Globus pallidus (tissue), 1 donor: ENCODE data around the gene ZCCHC7.
"Not testable (repeated sequence)": the region's sequence is repeated elsewhere in the genome, so short reads cannot be mapped to it uniquely, and the experiment has no call there.

ENCODE experiments used
- DNase-seq: peaks from one replicate; pipeline ENCODE4 v3.0.0-alpha.2; 2015; ENCODE audit warnings: low spot score

ZCCHC7 gene

DNA sequence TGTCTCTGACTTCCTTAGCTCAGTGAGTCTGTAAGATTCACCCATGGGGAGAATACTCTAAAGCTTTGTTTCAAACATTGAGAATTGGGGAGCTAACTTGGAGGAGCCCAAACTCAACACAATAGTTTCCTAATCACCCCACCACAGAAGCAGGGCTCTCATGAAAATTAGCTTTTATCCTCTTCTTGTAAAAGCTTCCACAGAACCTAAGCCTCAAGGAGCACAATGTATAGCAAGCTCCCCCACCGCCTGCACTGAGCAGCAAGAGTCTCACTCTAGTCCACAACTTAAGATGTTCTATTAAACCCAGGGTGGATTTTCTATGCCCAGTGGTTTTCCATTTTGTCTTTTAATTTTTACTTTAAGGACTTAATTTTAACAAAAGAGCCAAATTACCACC is 253.2 kb downstream of the ZCCHC7 start:
- no peak for DNase-seq

DNA sequence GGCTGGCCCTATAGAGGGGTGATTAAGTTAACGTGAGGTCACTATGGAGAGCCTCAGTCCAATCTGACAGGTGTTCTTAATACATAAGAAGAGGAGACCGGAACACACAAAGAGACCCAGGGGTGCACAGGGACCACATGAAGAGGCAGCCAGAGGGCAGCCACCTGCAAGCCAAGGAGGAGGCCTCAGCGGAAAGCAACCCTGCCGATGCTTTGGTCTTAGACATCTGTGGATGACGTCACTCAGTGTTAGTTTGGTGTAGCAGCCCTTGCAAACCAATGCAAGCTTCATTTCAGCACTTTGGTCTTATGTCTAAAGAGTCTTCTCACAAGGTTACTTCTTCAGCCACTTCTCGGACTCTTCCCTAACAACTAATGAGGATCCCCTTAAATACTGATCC is 254.5 kb downstream of the ZCCHC7 start:
- no peak for DNase-seq

DNA sequence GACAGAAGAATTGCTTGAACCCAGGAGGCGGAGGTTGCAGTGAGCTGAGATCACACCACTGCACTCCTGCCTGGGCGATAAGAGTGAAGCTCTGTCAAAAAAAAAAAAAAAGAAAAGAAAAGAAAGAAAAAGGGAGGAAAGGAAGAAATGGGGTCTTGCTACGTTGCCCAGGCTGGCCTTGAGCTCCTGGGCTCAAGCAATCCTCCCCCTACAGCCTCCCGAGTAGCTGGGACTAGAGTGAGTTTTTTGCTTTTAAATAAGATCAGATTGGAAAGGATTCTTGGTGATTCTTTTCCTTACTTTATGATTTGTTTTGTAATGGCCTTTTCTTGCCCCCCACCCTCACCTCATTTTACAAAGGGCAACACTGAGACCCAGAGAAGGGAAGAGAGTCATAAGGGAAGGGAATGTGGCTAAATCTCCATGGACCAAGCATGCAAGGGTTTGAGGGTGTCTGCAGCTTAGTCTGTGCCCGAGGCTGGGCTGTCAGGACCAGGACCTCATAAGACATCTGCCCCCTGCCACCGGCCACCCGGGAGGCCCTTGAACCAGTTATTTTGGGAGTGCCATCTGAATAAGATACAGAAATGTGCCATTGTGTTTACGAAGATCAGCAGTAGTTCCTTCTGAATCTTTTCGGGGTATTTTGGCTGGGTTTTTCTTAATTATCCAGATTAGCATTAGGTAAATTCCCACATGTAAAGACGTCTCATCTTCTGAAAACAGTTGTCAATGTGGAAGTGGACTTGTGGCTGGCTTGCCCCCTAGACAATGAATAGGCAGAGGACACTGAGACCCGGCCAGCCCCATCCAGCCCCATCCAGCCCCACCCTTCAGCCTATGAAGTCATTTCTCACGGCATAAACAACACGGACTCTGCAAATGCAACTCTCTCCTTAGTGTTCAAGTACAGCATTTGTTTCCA is 257.6 kb downstream of the ZCCHC7 start:
- no peak for DNase-seq

DNA sequence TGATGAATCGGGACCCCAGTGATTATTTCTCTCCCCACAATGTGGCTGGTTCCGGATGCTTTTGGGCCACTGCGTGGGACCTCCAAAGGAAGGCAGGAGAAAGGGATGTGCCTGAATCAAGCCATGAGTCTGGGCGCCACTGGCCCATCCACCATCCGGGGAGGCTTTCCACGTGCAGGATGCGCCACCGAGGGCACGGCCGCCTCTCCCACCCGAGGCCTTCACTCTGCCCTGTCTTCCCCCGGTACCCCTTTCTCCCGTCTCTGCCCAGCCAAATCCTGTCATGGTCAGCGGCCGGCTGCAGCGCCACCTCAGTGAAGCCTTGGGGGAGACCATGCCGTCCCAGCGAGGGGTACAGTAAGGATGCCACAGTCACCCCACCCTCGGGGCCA is 258.2 kb downstream of the ZCCHC7 start:
- DNase-seq = no peak

DNA sequence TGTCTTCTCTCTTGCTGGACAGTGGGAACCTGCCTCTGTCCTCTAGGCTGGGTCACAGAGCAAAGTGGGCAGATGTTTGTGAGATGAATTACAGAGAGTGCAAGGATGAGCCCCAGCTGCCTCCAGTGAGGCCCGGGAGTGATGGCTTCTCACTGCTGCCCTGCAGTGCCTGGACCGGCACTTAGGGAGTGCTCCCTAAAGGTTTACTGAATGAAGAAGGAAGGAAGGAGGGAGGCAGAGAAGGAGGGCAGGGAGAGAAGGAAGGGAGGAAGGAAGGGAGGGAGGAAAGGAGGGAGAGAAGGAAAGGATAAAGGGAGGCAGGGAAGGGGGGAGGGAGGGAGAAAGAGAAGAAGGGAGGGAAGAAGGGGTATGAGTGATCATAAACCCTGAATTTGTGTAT is 259.5 kb downstream of the ZCCHC7 start:
- DNase-seq = no peak

DNA sequence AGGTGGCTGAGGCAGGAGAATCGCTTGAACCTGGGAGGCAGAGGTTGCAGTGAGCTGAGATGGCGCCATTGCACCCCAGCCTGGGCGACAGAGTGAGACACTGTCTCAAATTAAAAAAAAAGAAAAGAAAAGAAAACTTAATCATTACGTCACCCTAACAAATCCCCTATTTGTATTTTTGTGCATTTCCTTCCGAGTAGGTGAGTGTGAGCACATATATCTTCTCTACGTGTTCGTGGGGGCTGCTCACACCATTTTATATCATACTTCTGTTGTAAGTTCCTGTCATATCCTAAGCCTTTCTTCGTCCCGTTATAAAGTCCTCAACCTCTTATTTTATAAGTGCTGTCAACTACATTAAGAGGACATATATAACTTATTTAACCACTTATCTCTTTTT is 260.2 kb downstream of the ZCCHC7 start:
- no peak for DNase-seq

DNA sequence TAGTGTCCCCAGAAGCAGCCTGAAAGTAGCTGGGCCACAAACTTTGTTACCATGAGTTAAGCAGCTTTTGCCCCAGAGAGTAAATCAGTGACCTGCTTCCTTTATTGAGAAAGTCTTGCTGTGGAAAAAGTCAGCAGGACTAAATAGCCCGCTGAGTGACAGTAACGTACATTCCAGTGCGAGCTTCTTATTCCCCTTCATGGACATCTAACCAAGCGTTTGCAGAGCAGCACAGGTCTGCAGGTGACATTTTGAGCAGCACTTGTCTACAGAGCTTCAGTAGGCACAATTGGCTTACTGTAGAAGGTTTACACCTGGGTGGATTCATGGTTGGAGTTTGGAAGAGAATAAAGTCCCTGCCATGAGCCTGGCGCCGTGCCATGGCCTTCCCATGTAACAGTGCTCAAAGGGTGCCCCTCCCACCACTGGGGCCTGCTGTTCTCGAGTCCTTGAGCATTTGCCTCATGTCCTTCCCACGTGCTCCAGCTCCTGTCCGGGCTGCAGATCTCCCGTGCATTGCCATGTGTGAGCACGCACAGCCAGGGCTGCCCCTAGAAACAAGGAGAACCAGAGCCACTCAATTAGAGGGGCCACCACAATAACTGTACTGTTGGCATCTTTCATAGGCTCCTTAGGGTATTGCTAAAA is 260.8 kb downstream of the ZCCHC7 start:
- DNase-seq = no peak

DNA sequence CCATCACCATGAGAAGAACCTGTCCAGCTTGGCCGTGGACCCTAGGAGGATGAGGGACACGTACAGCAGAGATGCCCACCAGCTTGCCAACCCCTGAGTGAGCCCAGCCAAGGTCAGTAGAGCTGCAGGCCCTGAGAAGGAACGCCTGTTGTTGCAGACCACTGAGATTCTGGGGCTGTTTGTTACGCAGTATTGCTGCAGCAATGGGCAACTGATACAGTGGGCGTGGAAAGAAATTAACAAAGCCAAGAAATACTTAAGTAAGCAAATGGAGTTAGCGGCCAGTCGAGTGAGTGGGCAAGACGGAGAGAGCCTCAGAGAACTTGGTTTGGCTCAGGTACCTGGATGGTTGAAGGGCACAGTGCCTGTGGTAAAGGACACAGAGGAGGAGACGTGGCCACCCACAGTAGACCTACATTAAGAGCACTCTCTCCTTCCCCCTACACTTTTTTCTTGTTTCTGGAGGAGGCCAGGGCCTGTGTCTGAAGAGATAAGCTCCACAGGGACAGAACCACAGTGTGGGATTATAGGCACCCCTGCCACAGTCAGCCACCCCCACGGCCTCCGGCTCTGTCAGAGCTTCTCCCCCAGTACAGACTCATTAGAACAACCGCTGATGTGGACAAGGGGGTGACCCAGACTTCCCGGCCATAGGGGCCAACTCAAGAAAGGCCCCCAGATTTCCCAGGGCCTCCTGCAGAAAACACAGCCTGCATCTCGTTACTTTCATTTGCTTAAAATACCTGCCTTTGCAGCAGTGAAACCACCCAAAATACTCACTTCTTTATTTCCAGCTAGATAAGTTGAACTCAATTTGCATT is 262.0 kb downstream of the ZCCHC7 start:
- no peak for DNase-seq

DNA sequence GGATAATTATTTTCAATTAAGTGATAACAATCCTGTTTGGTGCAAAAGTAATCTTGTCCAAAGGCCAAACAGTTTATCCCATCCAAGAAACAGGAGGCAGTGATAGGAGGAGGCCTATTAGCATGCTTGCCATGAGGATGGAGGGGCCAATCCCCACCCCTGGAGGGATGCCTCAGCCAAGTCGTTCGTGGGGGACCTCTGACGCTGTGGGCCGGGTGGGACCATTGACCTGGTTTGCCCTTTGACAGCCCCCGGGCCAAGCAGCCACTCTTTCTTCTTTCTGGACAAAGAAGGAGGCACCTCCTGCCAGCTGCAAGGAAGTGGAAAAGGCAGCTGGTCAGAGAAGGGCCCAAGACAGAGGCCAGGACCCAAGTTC is 262.6 kb downstream of the ZCCHC7 start:
- no peak for DNase-seq

DNA sequence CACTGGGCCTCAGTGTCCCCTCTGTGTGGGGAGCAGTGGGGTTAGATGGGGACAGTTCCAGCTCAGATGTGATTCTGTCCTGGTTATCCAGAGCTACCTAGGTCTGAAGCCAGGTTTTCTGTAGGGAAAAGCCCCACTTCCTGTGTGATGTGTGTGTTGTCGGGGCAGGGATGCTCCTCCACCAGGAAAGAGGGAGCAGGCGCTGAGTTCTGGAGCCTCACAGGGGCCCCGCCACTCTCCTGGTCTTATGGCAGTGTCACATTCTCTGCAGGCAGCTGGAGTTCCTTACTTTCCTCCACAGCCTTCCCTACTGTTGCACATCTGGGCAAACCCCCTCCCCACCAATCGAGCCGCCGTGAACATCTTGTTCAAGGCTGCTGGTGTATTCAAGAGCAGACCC is 263.0 kb downstream of the ZCCHC7 start:
- DNase-seq = no peak

DNA sequence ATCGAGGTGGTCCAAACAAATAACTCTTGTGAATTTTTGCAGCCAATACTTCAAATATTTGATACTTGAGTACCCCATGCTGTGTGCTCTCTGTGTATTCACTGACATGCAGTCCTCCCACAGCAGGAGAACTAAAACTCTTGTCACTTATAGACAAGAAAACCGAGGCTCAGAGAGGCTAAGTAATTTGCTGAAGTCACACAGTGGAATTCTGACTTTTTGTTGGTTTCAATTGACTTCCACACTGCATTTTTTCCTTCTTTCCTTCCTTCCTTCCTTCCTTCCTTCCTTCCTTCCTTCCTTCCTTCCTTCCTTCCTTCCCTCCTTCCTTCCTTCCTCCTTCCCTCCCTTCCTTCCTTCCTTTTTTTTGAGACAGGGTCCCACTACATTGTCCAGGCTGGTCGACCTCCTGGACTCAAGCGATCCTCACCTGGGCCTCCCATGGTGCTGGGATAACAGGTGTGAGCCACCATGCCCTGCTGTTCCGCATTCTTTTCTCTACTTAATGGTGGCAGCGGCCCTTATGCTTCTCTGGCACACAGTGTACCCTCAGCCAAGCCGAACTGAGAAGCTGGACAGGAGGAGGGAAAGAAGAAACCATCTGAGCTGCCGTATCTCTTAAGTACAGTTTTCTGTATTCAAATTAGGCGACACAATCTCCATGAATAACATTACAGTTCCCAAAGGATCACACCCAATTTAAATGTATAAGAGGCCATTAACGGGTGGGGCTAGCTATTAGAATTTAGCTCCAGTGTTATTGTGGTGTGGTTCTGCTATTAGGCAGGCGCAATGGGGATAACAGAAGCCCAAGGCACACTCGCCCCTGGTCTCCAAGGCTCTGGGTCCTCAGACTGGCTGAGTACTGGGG is 263.7 kb downstream of the ZCCHC7 start:
- no peak for DNase-seq

DNA sequence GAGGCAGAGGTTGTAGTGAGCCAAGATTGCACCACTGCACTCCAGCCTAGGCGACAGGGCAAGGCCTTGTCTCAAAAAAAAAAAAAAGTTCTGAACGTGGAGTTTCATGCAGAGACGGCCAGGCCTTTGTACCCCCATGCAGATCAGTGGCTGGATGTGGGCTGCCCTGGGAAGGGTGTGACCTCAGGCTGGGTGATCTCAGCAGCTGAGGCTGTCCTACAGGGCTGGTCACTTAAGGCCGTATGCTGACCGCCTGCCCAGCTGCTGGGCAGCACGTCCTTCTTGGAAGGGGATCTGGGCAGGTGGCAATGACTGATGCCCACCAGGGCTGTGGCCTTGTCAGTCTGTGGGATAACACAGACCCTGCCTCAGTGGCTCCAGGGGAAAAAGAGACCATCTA is 264.9 kb downstream of the ZCCHC7 start:
- DNase-seq = no peak

DNA sequence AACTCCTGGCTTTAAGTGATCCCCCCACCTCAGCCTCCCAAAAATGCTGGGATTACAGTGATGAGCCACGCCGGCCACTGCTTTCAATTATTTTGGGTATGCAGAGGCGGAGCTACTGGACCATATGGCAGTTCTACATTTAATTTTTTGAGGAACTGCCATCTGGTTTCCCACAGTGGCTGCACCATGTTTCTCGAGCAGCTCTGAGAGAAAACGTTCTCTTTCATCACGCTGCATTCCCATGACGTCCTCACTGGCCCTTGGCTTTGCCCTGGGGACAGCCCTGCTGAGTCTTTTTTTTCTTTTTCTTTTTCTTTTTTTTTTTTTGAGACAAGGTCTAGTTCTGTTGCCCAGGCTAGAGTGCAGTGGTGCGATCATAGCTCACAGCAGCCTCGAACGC is 266.6 kb downstream of the ZCCHC7 start:
- no peak for DNase-seq

DNA sequence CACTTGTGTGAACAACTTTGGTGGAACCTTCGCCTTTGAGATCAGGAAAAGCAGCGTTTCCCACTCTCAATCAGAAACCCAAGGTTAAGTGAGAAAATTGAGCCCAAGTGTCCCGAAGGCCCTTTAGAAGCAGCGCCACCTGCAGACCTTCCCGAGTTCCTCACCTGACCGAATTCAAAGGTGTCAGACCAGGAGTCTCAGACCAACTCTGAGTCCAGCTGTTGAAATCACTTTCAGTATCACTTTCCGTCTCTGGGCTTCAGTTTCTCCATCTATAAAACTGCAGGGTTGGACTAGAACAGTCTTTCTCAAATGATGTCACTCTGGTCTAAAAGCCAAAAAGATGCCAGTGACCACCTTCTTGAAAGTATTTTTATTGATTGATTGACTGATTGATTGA is 270.4 kb downstream of the ZCCHC7 start:
- no peak for DNase-seq

DNA sequence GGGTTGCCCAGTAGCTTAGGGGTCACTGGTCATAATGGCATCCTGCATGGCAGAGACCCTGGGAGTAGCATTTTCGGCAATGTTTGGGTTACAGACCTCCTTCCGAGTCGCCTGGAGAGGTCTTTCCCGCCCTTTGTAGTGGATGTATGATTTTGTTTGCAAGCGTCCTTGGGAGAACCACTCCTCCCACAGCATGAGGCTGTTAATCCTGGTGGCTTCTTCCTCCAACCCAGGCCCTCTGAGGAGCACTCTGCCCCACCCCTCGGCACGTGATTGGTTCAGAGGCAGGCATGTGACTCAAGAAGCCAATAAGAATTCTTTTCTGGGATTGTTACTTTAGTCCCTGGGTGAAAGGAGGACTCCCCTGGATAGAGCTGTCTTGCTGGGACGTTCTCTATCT is 271.9 kb downstream of the ZCCHC7 start:
- no peak for DNase-seq

DNA sequence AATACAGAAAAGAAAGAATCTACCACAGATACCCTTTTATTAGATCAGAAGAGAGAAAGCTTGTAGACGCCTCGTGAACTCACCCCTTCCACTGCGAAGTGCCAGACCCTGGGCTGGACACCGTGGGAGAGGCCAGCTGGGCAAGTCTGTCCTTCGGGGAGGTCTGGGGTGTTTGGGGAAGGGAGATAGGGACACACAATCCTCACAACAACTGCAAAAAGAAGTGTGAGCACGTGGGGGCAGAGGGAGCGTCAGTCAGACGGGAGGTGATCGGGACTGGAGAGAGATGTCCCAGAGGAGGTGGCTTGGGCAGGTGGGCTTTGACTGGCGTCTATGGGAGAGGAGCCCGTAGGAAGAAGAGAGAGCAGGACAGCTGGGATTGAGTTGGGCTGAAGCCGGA is 274.9 kb downstream of the ZCCHC7 start:
- no peak for DNase-seq

DNA sequence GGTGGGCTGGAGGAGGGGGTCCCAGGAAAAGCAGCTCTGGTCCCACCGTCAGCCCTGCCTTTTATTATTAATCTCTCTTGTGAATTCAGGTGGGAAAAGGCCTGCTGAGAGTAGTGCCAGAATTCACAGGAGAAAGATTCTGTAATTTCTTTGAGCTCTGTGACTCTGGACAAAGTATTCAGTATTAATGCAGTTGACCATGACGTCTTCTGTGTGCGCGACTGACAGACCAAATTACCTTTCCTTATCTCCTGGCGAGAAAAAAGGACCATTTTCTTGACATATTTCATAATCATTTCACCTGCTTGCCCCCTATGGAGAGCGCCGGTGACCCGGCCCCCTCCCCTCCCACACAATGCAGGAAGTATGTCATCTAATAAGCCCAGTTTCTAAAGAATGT is 275.3 kb downstream of the ZCCHC7 start:
- no peak for DNase-seq

DNA sequence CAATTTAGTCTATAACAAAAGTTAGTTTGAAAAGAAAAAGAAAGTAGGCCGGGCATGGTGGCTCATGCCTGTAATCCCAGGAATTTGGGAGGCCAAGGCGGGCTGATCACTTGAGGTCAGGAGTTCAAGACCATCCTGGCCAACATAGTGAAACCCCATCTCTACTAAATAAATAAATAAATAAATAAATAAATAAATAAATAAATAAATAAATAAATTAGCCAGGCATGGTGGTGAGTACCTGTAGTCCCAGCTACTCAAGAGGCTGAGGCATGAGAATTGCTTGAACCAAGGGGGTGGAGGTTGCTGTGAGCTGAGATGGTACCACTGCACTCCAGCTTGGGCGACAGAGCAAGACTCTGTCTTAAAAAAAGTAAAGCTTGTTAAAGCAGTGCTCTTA is 277.6 kb downstream of the ZCCHC7 start:
- DNase-seq = not testable (repeated sequence)

DNA sequence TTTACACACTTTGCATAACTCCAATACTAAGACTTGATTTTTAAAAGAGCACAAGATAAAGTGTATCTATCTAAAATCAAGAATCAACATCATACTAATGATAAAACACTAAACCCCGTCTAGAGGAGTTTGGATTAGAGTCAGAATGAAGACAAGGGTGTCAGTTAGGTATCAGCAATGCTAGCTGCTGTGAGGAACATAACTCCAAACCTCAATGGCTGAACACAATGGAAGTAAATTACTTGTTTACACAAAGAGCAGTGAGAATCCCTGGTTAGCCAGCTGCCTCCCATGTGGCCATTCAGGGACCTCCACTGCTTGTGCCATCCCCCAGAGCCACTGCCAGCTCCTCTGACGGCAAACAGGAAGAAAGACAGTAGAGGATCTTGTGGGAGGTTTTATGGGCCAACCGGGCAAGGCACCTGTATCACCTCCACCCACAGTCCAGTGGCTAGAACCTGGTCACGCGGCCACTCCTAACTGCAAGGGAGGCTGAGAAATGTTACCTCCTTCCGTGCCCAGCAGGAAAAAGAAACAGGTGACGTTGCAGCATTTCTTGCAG is 278.2 kb downstream of the ZCCHC7 start:
- no peak for DNase-seq

DNA sequence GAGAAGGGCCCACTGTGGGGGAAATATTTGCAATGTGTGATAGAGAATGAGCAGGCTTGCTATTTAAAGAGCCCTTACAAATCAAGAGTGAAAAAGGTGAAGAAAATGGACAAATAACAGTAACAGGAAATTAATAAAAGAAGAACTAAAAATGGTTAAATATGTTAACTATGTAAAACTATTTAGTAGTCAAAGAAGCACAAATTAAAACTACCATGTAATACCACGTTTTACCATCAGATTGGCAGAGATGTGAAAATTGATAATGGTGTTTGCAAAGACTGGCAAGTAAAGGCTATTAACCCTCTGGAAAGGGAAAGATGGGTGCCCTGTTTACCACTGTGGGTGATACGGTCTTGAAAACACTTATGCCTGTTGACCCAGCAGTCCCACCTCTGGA is 279.0 kb downstream of the ZCCHC7 start:
- no peak for DNase-seq

DNA sequence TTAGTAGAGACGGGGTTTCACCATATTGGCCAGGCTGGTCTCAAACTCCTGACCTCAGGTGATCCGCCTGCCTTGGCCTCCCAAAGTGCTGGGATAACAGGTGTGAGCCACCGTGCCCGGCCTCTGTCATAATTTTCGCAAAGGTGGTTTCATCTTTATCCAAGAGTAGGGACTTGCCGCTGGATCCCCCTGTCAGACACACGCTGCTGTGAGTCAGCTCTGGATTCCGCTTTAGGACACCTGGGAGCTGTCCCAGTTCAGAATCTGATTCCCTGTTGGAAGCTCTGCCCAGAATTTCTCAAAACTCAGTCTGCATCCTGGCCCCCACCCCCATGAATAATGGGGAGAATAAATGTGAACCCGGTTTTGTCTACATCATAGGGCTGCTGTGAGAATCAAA is 284.2 kb downstream of the ZCCHC7 start:
- no peak for DNase-seq

DNA sequence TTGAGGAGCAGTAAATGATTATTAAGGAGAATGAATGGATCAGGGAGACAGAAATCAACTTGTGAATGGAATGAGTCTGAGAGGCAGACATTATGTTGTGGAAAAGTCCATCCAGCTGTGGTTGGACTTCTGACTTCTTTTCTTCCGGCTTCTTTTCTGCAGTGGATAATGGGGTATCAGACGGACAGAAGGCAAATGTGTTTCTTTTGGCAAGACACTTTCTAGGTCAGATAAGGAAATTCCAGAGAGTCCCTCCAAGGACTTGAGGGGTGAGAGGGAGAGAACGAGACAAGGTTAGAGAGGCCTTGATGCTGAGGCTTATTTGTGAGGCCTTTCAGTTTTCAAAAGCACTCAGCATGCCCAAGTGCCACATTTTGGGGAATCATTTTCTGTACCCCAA is 285.0 kb downstream of the ZCCHC7 start:
- no peak for DNase-seq
